ENCODE measurements around the gene CNGA1.

DNA sequence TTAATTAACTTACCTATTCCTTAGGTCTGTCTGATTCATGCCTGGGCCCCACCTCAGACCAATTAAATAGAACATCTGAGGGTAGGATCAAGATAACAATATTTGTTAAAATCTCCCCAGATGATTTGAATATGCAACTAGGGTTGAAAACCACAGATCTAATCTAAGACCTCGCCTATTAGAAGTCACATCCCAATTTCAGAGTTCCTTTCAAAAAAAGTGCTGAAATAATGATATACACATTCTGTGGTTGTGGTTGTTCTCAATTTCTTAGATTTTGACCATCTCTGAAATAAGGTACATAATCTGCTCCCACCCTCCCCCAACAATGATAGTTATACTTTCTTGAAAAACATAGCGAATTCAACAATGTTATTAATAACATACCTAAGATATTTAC lies 27.8 kb upstream of the CNGA1 start:
- TF ChIP-seq, protein P1, sequence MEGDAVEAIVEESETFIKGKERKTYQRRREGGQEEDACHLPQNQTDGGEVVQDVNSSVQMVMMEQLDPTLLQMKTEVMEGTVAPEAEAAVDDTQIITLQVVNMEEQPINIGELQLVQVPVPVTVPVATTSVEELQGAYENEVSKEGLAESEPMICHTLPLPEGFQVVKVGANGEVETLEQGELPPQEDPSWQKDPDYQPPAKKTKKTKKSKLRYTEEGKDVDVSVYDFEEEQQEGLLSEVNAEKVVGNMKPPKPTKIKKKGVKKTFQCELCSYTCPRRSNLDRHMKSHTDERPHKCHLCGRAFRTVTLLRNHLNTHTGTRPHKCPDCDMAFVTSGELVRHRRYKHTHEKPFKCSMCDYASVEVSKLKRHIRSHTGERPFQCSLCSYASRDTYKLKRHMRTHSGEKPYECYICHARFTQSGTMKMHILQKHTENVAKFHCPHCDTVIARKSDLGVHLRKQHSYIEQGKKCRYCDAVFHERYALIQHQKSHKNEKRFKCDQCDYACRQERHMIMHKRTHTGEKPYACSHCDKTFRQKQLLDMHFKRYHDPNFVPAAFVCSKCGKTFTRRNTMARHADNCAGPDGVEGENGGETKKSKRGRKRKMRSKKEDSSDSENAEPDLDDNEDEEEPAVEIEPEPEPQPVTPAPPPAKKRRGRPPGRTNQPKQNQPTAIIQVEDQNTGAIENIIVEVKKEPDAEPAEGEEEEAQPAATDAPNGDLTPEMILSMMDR (IDR thresholded peaks at IDR 0.05) = no peak
- no peak for TF ChIP-seq POLR2A (IDR thresholded peaks at IDR 0.05)

Measured in heart left ventricle (tissue), 13 donors.